Measurements from ENCODE around the gene RALGPS1. TPM values are rescaled to one million over a fixed set of nuclear protein-coding genes. Genes with fewer than 3 reads are reported as not detected.

RALGPS1 gene
- total RNA-seq, 1 donor from 2014 or later, result 30.7 TPM

GRCh38 chr9:127250896-127251391 is 336.4 kb downstream of the RALGPS1 start:
- TF ChIP-seq EZH2 (IDR thresholded peaks at IDR 0.05) (no peak), EZH2phosphoT487 (IDR thresholded peaks at IDR 0.05) (no peak), CTCF (IDR thresholded peaks at IDR 0.05) (no peak)
- no peak overlapping the region for H3K27ac Mint-ChIP-seq
- H3K4me1 ChIP-seq, result peaks cover 11% of the 10 kb centered on the region

GRCh38 chr9:127252410-127253318 is 338.1 kb downstream of the RALGPS1 start:
- Histone ChIP-seq H3K9me3 (ENCODE audit: low read depth) (no peaks in the 10 kb centered on the region), H3K4me1 (peaks cover 11% of the 10 kb centered on the region), H3K9ac (no peak overlapping the region), H3F3A (ENCODE audit: low read depth) (no peaks in the 10 kb centered on the region), H3K27ac (no peak overlapping the region), H2AFZ (replicated peaks) (no peak overlapping the region), H3K4me3 (no peak overlapping the region), H3K36me3 (no peaks in the 10 kb centered on the region), H3K79me2 (ENCODE audit: low read depth) (no peaks in the 10 kb centered on the region), H3K27me3 (no peaks in the 10 kb centered on the region), H4K20me1 (ENCODE audit: low read depth) (no peaks in the 10 kb centered on the region), H3K4me2 (no peak overlapping the region)
- Mint-ChIP-seq H3K27ac (no peak overlapping the region), H3K36me3 (peaks cover 1% of the 10 kb centered on the region), H3K4me3 (no peak overlapping the region), H3K4me1 (no peaks in the 10 kb centered on the region), H3K27me3 (ENCODE audit: insufficient read depth, low read depth) (no peaks in the 10 kb centered on the region), H3K9me3 (no peaks in the 10 kb centered on the region)
- TF ChIP-seq EZH2 (IDR thresholded peaks at IDR 0.05), result no peak
- TF ChIP-seq EZH2phosphoT487 (IDR thresholded peaks at IDR 0.05), result no peak
- no peak for TF ChIP-seq CTCF (IDR thresholded peaks at IDR 0.05)
- no peak for DNase-seq (ENCODE audit: low spot score)

More at GRCh38 chr9:127250896-127251391, 336.4 kb downstream of the RALGPS1 start:
- H3K9me3 Mint-ChIP-seq, result no peaks in the 10 kb centered on the region
- no peaks in the 10 kb centered on the region for H3K4me1 Mint-ChIP-seq
- Histone ChIP-seq H3K27me3 (no peaks in the 10 kb centered on the region), H3K79me2 (ENCODE audit: low read depth) (no peaks in the 10 kb centered on the region), H4K20me1 (ENCODE audit: low read depth) (no peaks in the 10 kb centered on the region), H3K4me3 (no peak overlapping the region), H3K9me3 (ENCODE audit: low read depth) (no peaks in the 10 kb centered on the region), H3K27ac (no peak overlapping the region), H3F3A (ENCODE audit: low read depth) (no peaks in the 10 kb centered on the region), H2AFZ (replicated peaks) (no peak overlapping the region), H3K36me3 (no peaks in the 10 kb centered on the region), H3K4me2 (no peak overlapping the region), H3K9ac (no peak overlapping the region)
- no peak for DNase-seq (ENCODE audit: low spot score)
- H3K27me3 Mint-ChIP-seq (ENCODE audit: insufficient read depth, low read depth), result no peaks in the 10 kb centered on the region
- no peak overlapping the region for H3K4me3 Mint-ChIP-seq
- H3K36me3 Mint-ChIP-seq, result peaks cover 1% of the 10 kb centered on the region

GRCh38 chr9:127253446-127253845 is 338.9 kb downstream of the RALGPS1 start:
- Mint-ChIP-seq H3K27ac (no peak overlapping the region), H3K4me1 (no peaks in the 10 kb centered on the region), H3K27me3 (ENCODE audit: insufficient read depth, low read depth) (no peaks in the 10 kb centered on the region), H3K4me3 (no peak overlapping the region), H3K36me3 (peaks cover 1% of the 10 kb centered on the region), H3K9me3 (no peaks in the 10 kb centered on the region)
- peak; percentile 12 for DNase-seq (ENCODE audit: low spot score)
- H3K36me3 ChIP-seq, result no peaks in the 10 kb centered on the region
- TF ChIP-seq EZH2phosphoT487 (IDR thresholded peaks at IDR 0.05) (no peak), EZH2 (IDR thresholded peaks at IDR 0.05) (no peak), CTCF (IDR thresholded peaks at IDR 0.05) (no peak)
- H3K27me3 ChIP-seq, result no peaks in the 10 kb centered on the region
- no peak overlapping the region for H3K9ac ChIP-seq
- H3F3A ChIP-seq (ENCODE audit: low read depth), result no peaks in the 10 kb centered on the region
- no peaks in the 10 kb centered on the region for H3K79me2 ChIP-seq (ENCODE audit: low read depth)
- no peak overlapping the region for H3K4me3 ChIP-seq
- H3K4me1 ChIP-seq, result peaks cover 11% of the 10 kb centered on the region
- H3K9me3 ChIP-seq (ENCODE audit: low read depth), result no peaks in the 10 kb centered on the region
- H2AFZ ChIP-seq (replicated peaks), result no peak overlapping the region
- H3K4me2 ChIP-seq, result no peak overlapping the region
- no peak overlapping the region for H3K27ac ChIP-seq
- H4K20me1 ChIP-seq (ENCODE audit: low read depth), result no peaks in the 10 kb centered on the region
